Hematopoietic multipotent progenitor cell treated with erythropoietin and hydrocortisone succinate and interleukin-3 and kit ligand, for 8 days (in vitro differentiated cells): ENCODE measurements around the gene MTHFD2.

Experiments
- DNase-seq: peaks from one replicate; pipeline ENCODE4 v3.0.0-alpha.2; 2015

The MTHFD2 gene

DNA sequence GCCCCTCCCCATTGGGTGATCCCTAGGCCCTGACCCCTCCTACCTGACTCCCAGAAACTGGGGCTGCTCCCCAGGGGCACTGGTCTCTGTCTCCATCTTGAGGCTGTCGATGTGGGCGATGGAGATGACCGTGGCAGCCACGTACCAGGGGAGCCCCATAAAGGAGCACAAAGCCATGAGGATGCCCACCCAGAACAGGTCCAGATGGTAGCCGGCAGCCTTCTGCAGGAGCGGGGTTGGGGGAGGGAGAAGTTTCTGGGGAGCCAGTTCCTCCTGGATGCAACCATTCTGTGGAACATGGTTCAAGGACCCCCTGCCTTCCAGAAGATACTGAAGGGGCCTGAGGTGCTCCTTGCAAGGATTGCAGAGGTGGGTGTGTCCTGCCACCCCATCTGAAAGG, 34.0 kb downstream of the MTHFD2 start:
- no peak for DNase-seq

DNA sequence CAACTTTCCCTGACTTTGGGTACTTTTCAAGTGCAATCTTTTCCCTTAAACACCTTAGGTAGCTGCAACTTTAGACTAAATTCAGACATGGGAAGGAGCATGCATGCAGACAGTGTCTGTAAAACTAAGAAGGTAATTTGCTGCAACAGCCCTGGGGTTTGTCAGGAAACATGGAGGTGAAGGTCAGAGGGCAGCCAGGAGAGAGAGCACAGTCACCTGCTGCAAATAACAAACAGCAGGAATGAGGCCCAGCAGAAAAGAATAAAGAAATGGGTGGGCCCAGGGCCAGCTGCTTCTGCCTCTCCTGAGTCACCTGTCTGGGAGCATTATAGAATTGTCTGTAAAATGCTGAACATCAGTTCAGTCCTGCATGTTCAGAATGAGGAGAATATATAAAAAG, 35.2 kb downstream of the MTHFD2 start:
- DNase-seq, result no peak

DNA sequence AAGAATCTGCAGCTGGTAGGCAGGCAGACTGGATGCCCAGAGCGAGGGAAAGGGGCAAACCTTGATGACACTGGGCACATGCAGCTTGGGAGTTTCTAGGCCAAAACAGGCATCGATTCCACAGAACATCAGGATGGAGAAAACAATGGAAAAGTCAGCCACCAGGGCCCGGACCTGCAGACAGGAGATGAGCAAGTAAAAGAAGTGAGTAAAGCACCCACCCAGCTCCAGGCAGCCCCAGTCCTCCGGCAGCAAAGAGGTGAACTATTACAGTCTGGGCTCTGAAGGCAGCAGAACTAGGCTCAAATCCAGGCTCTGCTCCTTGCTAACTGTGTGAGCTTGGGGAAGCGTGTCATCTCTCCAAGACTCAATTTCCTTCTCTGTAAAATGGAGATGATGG, 36.6 kb downstream of the MTHFD2 start:
- DNase-seq, result no peak

DNA sequence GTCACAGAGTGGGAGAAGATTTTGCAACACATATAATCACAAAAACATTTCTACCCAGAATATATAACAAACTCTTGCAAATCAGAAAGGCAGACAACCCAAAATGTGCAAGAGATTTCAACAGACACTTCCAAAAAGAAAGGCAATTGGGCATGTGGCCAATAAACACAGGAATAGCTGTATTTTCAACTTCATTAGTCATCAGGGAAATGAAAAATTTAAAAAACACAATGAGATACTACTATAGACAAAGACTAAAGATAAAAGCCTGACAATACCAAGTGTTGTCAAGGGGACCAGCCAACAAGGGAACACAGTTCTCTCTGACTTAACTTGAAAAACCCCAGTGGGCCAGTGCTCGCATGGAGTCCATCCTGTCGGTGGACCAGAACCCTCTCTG, 40.5 kb downstream of the MTHFD2 start:
- no peak for DNase-seq

DNA sequence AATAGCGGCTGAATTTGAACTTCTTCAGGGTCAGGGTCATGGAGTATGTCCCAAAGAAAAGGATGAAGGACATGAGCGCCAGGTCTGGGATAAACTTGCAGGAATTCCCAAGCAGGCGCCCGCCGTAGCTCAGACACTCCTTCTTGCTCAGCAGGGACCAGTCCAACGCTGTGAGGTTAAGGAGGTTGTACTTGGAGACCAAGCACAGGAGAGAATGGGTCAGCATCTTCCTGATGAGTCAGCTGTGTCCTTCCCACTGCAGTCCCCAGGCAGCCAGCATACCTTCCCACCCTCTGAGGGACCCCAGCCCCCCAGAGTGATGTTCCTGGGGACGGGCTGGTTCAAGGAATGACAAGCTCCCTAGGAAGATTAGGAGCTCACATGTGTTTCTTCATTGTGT, 40.9 kb downstream of the MTHFD2 start:
- DNase-seq, result no peak

DNA sequence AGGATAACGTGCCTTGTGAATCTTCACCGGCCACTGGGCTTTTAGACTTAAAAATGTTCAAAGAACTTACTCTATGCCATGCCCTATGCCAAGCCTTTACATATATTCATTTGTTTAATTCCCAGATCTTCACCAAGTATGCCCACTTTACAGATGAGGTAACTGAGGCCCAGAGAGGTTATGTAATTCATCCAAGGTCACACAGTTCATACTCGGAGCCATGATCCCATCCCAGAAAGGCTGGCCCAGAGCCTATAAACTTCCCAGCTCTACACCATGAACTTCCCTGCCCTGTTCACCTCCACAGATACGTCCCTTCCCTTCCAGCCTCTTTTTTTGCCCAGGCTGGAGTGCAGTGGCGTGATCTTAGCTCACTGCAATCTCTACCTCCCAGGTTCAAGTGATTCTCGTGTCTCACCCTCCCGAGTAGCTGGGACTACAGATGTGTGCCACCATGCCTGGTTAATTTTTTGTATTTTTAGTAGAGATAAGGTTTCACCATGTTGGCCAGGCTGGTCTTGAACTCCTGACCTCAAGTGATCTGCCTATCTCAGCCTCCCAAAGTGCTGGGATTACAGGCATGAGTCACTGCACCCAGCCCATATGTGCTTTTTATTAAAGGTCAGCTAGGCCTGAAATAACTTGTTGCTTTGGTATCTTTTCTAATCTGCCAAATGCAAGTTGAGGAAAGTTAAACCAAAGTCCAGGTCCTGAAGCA, 44.1 kb downstream of the MTHFD2 start:
- peak; percentile 22 for DNase-seq

DNA sequence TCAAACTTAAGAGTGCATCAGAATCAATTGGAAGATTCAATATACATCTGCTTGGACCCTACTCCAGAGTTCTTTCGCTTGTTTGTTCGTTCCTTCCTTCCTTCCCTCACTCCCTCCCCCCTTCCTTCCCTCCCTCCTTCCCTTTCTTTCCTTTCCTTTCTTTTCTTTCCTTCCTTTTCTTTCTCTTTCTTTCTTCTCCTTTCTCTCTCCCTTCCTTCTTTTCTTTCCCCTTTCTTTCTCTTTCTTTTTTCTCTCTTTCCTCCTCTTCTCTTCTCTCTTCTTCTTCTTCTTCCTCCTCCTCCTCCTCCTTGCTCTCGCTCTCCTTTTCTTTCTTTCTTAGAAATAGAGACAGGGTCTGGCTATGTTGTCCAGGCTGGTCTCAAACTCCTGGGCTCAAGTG, 45.9 kb downstream of the MTHFD2 start:
- DNase-seq, result no peak

DNA sequence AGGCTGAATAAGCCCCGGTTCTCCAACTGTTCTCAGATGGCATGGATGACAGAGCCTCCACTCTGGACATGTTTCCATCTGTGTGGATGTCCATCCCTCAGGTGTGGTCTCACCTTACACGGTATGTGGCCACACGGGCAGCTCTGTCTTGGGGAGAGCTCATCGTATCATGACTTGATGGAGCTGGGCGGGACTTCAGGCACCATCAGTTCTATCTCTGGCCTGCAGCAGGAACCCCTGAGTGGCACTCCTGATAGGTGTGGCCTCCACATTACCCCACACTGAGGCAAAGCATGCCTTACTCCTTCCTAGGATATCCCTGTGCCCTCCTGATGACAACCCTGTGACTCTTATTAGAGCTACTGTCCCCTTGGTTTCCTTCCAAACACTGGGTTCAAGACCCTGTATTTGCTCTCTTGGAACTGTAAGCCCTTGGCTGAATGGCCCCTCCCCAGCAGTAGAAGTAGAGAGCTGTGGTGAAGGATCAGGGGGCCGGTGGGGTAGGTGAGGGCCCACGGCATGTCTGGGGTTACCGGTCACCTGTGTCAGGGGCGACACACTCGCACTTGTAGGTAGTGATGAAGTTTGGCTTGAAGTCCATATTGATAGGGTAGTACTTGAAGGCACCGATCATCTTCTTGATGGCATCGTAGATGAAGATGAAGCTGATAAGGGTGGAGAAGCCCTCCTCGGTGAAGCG, 48.2 kb downstream of the MTHFD2 start:
- DNase-seq, result peak; percentile 35

DNA sequence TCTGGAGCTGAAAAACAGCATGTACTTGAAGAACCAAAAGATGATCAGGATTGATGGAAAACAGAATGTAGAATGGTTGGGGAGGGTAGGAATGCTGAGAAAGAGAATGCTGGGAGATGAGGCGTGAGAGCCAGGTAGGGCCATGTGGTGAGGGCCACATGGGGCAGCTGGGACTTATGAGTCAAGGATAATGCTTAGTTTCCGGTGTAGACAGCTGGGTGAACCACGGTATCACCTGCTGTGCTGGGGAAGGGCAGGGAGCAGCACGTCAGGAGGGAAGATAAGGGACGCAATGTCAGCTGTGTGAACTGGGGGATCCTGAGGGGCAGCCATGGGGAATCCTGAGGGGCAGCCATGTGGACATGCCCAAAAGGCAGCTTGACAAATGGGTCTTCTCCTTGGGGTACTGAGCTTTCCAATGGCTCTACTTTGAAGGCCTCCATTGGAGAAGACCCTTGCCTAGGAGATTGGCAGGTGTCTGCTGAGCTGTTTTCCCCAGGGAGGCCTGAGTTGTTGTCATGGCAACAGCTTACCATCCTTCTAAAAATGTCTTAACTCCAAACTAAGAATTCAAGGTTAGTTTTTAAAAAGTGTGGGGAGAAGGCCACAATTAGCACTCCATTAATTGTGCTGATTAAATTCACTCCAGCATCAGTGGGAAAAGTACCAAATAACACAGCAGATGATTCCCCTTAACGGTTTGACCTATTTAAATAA, 51.1 kb downstream of the MTHFD2 start:
- no peak for DNase-seq

DNA sequence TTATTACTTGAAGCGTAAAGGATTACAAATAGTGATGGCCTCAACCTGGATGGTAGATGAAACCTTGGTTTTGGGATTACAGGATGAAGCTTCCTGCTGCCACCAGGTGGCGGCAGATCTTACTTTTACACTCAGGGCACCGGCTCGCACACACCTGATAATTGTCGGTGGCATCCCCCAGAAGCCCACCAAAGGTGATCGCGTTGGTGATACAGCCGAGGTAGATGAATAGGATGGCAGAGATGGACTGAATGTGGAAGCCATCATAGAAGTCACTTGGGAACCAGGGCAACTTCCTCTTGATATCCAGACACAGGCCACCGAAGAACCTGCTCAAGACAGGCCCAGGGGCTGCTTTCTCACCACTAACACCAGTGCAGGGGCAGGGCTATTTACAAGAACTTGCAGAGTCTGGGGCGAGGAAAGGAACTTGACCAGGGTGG, 51.8 kb downstream of the MTHFD2 start:
- DNase-seq, result peak; percentile 49

DNA sequence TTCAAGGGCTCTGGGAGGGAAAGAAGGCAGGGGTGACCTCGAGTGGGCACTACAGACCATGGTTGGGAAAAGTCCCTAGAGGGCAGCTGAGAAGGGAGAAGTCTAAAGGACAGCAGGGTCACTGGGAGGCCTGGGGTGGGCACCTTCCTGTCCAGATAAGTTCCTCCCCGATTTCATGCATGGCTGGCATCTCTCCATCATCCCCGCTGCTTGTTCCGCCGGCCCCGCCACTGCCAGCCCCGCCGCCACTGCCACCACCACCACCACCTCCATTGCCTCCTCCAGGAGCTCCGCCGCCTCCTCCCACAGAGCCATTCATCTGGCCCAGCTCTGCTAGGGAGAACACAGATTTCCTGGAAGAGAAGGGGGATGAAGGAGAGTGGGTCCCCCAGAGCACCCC, 53.6 kb downstream of the MTHFD2 start:
- DNase-seq, result no peak

DNA sequence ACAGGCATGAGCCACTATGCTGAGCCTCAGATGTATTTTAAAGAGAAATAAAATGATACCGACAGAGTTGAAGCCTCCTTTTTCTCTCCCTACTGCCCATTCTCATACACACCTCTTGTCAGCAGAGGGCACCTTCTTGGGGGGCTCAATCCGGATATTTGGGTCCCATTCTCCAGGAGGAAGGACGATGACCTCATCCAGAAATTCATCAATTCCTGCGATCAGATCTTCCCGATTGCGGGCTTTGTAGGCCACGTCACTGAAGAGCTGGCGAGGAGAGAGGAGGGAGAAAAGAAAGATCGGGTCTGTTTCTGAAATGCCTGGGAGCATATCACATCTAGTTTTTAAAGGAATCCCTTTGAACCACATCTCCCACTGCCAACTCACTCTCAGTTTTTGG, 54.4 kb downstream of the MTHFD2 start:
- DNase-seq, result no peak

DNA sequence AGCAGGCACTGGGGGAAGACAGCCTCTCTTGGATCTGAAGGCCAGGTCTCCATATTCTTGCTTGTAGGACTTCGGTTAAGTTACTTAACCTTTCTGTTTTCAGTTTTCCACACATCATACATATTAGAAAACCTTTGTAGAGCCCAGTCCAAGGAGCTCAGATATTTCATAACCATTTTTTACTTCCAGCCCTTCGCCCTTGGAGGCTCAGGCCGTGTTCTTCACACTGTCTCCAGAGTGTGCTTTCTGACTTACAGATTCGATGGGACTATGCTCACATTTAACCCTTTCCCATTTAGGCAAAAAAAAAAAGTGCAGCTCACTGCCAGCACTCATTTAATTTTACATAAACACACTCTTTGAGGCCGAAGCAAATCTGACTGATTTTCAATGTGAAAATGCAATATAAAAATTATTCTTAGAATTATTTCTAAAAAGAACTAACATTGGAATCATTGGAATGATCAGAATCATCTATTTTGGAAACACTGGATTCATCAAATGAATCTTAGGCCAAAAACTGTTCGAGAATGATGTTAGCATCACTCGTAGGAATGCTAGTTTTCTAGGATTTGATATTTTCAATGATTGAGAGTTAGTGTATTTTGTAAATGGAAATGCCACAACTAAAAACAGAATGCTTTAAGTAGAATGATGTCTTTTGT, 55.0 kb downstream of the MTHFD2 start:
- no peak for DNase-seq

DNA sequence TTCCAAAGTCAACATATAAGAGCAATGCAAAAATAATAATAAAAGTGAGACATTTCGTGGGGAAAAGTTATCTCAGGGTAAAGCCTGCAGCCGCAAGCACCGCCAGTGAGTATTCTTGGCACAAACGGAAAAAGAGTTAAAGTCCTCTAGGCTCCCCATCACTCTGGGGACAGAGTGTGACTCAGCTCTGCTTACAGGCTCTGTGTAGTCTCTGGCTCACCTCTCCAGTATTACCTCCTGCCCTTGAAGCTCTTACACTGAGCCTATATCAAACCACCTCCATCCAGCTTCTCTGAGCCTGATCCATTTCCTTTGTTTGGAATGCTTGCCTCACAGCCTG, 55.5 kb downstream of the MTHFD2 start:
- no peak for DNase-seq

DNA sequence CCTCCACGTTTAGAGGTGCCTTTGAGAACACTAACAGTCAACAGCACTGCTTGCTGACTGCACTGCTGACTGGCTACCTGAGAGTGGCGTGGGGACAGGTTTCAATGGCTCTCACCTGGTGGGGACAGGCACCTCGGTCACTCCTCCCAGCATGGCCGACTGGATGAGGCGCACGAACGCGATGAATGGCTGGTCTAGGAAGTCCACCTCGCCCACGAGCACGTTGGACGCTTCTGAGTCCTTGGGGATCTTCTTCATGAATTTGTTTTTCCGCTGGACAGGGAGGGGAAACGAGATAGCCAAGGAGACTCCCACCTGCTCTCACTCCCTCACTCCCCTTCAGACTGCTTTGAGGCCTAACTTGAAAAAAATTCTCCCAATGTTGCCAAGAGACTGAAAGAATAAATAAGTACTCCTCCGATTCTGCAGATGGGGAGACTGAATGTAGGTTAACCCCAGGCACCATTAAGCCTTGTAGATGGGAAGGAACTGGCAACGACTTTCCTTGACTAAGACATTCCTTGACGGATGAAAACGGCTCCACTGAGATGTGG, 57.3 kb downstream of the MTHFD2 start:
- DNase-seq, result no peak

DNA sequence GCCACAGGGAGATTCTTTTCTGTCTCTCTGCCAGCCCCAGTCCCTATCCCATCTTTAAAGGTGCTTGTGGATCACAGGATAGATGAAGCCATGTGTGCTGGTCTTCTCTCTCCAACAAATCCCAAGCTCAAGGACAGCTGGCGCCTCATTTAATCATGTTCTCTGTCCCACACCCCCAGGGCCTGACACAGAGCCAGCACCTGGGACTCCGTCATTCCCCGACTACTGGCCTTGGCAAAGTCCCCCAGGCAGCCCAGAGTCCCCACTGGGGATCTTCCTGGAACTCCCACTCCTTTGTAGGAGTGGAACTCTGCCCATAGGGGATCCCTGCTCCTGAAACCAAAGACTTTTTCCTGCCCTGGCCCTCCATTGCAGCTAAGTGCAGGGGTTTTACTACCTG, 60.8 kb downstream of the MTHFD2 start:
- no peak for DNase-seq

DNA sequence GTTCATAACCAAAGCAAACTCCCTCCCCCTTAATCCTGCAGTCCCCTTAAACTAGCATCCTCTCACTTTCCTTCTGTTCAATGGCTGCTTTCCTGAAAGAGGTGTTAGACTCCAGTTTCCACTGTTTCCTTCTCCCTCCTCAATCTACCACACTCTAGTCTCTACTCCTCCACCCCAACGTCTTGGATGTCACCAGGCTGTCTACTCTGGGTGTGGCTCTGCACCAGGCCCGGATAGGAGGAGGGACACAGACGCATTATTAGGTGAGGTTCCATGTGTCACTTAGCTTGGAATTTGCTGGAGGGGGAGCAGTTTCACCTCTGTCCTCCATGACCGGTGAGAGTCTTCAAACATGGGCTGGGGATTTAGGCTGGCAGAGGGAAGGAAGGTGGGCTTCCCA, 61.3 kb downstream of the MTHFD2 start:
- DNase-seq, result no peak

DNA sequence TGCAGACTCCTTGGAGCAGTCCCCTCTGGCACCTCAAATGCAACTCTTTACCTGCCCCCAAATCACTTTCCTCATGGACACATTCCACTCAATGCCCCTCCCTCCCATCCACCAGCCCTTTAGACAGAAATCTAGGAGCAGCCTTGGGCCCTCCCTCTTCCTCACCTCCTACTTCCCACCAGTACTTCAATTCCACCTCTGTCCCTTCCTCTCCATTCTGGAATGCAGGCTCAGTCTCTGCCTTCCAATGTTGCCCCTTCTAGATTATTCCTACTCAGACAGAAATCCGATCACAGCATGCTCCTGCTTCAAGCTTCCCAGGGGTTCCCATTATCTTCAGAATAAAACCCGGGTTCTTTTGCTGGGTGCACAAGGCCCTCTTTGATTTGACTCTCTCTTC, 62.1 kb downstream of the MTHFD2 start:
- DNase-seq, result no peak

DNA sequence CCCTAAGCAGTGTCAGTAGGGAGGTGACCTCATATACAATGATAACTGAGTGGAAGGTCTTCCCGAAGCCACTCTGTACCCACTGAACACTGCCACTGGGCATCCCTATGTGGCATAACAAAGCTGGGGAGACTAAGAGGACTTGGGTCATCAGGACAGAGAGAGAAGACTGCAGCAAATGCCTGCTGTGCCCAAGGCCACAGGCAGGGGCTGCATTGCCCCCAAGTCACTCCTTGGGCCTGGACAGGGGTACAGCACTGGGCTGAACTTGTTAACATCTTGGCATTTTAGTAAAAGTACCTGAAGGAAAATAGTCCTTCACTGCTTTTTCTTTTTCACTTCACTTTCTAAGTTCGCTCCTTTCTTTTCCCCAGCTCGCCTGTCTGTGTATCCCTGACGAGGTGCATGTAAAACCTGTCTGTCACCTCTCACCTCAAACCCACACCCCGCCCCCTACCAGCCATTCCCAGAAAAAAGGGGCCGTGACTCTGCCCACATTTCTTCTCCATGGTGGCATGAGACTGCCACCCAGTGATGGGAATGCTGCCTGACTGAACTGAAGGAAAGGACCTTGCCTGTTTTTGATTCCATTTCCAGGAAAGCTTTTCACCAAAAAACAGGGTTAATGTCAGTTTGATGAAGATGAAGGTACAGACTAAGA, 62.9 kb downstream of the MTHFD2 start:
- no peak for DNase-seq

DNA sequence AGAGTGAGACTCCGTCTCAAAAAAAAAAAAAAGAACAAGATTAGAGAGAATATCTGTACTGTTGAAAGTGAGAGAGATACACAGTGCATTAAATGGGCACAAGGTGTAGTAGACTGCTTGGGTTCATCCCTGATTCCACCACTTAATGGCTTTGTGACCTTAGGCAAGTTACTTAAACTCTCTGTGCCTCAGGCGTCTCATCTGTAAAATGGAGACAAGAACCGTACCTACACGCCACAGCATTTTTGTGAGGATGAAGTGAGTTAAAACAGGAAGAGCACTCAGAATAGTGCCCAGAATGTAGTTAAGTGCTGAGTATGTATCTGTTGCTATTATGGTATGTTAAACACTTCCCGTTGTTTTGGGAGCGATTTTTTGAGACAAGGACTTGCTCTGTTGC, 64.3 kb downstream of the MTHFD2 start:
- no peak for DNase-seq

DNA sequence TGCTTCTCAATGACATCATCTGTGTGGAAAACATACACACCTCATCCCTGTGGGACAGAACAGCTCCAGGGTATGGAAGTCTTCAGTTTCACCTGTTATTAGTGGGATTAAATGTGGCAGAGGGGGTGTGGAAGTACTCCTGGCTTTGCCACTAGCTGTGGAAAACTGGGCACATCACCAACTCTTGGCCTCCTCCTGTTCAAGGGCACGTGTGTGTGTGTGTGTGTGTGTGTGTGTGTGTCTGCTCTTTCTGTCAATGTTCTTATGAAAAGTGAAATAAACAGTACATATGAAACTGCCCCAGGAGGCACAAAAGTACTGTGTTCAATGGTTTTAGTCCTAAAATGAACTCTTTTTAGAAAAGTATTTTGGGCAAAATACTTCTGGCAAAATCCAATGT, 65.9 kb downstream of the MTHFD2 start:
- no peak for DNase-seq

DNA sequence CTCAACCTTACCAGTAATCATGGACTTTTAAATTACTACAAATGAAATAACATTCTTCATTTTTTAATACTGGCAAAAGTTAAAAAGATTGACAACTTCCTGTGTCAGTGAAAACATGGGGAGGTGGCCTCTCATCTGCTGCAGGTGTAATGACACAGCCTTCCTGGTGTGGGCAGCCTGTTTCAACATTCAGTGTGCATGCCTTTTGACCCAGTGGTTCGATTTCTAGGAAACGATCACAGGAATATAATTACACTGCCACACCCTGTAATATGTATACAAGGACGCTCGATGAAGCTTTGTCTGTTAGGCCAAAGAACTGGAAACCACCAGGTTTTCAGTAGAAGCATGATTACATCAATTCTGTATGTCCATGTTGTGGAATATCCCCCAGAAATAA, 68.7 kb downstream of the MTHFD2 start:
- peak; percentile 58 for DNase-seq
